ENCODE data around the gene EIF4G1. TPM values are rescaled to one million over a fixed set of nuclear protein-coding genes. Genes with fewer than 3 reads are reported as not detected.

EIF4G1 gene
- total RNA-seq, 1 experiment from 2014 or later, result 798 TPM

DNA sequence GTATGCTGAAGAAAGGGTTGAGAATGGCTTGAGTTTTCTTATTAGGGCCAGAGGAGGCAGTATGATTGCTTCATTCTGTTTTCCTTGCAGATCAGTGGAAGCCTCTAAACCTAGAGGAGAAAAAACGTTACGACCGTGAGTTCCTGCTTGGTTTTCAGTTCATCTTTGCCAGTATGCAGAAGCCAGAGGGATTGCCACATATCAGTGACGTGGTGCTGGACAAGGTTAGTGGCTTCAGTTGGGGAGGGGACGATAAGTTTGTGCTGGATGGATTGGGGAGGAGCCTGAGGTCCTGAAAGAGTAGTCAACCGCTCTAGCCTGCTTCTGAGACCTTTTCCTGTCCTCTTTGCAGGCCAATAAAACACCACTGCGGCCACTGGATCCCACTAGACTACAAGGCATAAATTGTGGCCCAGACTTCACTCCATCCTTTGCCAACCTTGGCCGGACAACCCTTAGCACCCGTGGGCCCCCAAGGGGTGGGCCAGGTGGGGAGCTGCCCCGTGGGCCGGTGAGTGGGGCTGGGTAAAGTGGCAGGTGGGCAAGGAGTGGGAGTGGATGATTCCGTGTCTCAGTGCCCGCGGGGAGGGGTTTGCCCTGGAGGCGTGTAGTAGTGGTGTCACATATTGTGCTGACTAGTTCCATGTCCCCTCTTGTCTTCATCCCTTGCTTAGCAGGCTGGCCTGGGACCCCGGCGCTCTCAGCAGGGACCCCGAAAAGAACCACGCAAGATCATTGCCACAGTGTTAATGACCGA lies 8.5 kb downstream of the EIF4G1 start:
- POLR2A ChIA-PET, result interaction anchor here (0.5 kb wide), 1 partner anchor 1500 kb away, joined by 3 read pairs; no protein-coding TSS in a partner anchor
- DNase-seq (ENCODE audit: low read depth, low spot score) (no peak), ATAC-seq (no peak)
- CTCF ChIA-PET, result no interaction called here
- H3K4me3 ChIP-seq (ENCODE audit: low read depth in 2 of 2, low read length in 2 of 2), result no peak overlapping the region
- no peaks in the 10 kb centered on the region for H3K27me3 ChIP-seq (ENCODE audit: control insufficient read depth, insufficient read depth, low read length)
- H3K27ac ChIP-seq (ENCODE audit: low read length), result no peak overlapping the region; the same call in 1 of the 2 replicates
- no TSS peak for BruUV-seq (replicated peaks)
- H3K4me1 ChIP-seq (ENCODE audit: control insufficient read depth, insufficient read depth, low read length), result peaks cover 29% of the 10 kb centered on the region
- H3K9me3 ChIP-seq (ENCODE audit: control insufficient read depth, insufficient read depth, low read depth, low read length), result no peaks in the 10 kb centered on the region
- peaks cover 78% of the 10 kb centered on the region for H3K36me3 ChIP-seq (ENCODE audit: control insufficient read depth, insufficient read depth, low read length)
- in situ Hi-C loops (cut with HindIII; ENCODE audit: low pct_unique_long_range_greater_than_20kb, low sequenced_read_pairs) (no loop called here), intact Hi-C loops (cut with micrococcal nuclease; ENCODE audit: unreplicated experiment) (no loop called here)
- TF ChIP-seq, protein P1, sequence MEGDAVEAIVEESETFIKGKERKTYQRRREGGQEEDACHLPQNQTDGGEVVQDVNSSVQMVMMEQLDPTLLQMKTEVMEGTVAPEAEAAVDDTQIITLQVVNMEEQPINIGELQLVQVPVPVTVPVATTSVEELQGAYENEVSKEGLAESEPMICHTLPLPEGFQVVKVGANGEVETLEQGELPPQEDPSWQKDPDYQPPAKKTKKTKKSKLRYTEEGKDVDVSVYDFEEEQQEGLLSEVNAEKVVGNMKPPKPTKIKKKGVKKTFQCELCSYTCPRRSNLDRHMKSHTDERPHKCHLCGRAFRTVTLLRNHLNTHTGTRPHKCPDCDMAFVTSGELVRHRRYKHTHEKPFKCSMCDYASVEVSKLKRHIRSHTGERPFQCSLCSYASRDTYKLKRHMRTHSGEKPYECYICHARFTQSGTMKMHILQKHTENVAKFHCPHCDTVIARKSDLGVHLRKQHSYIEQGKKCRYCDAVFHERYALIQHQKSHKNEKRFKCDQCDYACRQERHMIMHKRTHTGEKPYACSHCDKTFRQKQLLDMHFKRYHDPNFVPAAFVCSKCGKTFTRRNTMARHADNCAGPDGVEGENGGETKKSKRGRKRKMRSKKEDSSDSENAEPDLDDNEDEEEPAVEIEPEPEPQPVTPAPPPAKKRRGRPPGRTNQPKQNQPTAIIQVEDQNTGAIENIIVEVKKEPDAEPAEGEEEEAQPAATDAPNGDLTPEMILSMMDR (IDR thresholded peaks at IDR 0.05), result no peak
- TF ChIP-seq TCF7L2 (IDR thresholded peaks at IDR 0.05; ENCODE audit: low read depth, low read length) (no peak), POLR2AphosphoS5 (IDR thresholded peaks at IDR 0.05; ENCODE audit: low read depth, low read length) (no peak), SIN3A (IDR thresholded peaks at IDR 0.05; ENCODE audit: borderline replicate concordance, insufficient read depth, low read depth, low read length) (no peak)
- TF ChIP-seq, protein P2, sequence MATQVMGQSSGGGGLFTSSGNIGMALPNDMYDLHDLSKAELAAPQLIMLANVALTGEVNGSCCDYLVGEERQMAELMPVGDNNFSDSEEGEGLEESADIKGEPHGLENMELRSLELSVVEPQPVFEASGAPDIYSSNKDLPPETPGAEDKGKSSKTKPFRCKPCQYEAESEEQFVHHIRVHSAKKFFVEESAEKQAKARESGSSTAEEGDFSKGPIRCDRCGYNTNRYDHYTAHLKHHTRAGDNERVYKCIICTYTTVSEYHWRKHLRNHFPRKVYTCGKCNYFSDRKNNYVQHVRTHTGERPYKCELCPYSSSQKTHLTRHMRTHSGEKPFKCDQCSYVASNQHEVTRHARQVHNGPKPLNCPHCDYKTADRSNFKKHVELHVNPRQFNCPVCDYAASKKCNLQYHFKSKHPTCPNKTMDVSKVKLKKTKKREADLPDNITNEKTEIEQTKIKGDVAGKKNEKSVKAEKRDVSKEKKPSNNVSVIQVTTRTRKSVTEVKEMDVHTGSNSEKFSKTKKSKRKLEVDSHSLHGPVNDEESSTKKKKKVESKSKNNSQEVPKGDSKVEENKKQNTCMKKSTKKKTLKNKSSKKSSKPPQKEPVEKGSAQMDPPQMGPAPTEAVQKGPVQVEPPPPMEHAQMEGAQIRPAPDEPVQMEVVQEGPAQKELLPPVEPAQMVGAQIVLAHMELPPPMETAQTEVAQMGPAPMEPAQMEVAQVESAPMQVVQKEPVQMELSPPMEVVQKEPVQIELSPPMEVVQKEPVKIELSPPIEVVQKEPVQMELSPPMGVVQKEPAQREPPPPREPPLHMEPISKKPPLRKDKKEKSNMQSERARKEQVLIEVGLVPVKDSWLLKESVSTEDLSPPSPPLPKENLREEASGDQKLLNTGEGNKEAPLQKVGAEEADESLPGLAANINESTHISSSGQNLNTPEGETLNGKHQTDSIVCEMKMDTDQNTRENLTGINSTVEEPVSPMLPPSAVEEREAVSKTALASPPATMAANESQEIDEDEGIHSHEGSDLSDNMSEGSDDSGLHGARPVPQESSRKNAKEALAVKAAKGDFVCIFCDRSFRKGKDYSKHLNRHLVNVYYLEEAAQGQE (IDR thresholded peaks at IDR 0.05; ENCODE audit: insufficient read depth in 1 of 2, low read depth in 2 of 2, low read length in 1 of 2), result no peak

DNA sequence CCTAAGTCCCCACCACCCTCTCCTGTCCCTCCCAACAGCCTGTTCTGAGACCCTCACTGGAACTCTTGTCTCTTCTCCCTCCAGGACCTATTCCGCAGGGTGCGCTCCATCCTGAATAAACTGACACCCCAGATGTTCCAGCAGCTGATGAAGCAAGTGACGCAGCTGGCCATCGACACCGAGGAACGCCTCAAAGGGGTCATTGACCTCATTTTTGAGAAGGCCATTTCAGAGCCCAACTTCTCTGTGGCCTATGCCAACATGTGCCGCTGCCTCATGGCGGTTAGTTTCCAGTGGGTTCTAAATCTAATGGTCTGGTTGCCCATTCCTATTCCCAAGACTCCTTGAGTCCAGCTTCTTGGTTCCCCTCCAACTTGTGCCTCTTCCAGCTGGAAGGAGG lies 9.3 kb downstream of the EIF4G1 start:
- in situ Hi-C loops (cut with HindIII; ENCODE audit: low pct_unique_long_range_greater_than_20kb, low sequenced_read_pairs) (no loop called here), intact Hi-C loops (cut with micrococcal nuclease; ENCODE audit: unreplicated experiment) (no loop called here)
- ChIA-PET POLR2A (no interaction called here), CTCF (no interaction called here)
- no peaks in the 10 kb centered on the region for H3K27me3 ChIP-seq (ENCODE audit: control insufficient read depth, insufficient read depth, low read length)
- H3K4me1 ChIP-seq (ENCODE audit: control insufficient read depth, insufficient read depth, low read length), result peaks cover 21% of the 10 kb centered on the region
- BruUV-seq (replicated peaks), result no TSS peak
- H3K9me3 ChIP-seq (ENCODE audit: control insufficient read depth, insufficient read depth, low read depth, low read length), result no peaks in the 10 kb centered on the region
- H3K36me3 ChIP-seq (ENCODE audit: control insufficient read depth, insufficient read depth, low read length), result peaks cover 75% of the 10 kb centered on the region
- TF ChIP-seq SIN3A (IDR thresholded peaks at IDR 0.05; ENCODE audit: borderline replicate concordance, insufficient read depth, low read depth, low read length), result no peak
- TF ChIP-seq, protein P1 (IDR thresholded peaks at IDR 0.05), result no peak
- TF ChIP-seq TCF7L2 (IDR thresholded peaks at IDR 0.05; ENCODE audit: low read depth, low read length), result no peak
- H3K4me3 ChIP-seq (ENCODE audit: low read depth in 2 of 2, low read length in 2 of 2), result no peak overlapping the region
- DNase-seq (ENCODE audit: low read depth, low spot score) (no peak), ATAC-seq (no peak)
- H3K27ac ChIP-seq (ENCODE audit: low read length), result no peak overlapping the region
